Upper lobe of right lung (tissue), 1 donor: ENCODE measurements around the gene PDE4B. TPM values are rescaled to one million over a fixed set of nuclear protein-coding genes. Genes with fewer than 3 reads are reported as not detected.
"Not testable (repeated sequence)": the region's sequence is repeated elsewhere in the genome, so short reads cannot be mapped to it uniquely, and the experiment has no call there.

ENCODE experiments used
- ATAC-seq: fragments of 200-7000 bp; cut with Tn5 transposase; one replicate; pipeline ENCODE4 v1.9.1; 2020; ENCODE audit warnings: mild to moderate bottlenecking, moderate library complexity
- DNase-seq: peaks from one replicate; pipeline ENCODE4 v3.0.0-alpha.2; 2020
- H3K27ac ChIP-seq: fragments of 200-600 bp; one replicate; pipeline ENCODE4 v1.8.0; 2022
- H3K27me3 ChIP-seq: fragments of 200-600 bp; one replicate; pipeline ENCODE4 v1.8.0; 2022; ENCODE audit warnings: mild to moderate bottlenecking
- H3K36me3 ChIP-seq: fragments of 200-600 bp; one replicate; pipeline ENCODE4 v1.8.0; 2022
- H3K4me1 ChIP-seq: fragments of 200-600 bp; one replicate; pipeline ENCODE4 v1.8.0; 2022
- H3K4me3 ChIP-seq: fragments of 200-600 bp; one replicate; pipeline ENCODE4 v1.8.0; 2022; ENCODE audit warnings: mild to moderate bottlenecking
- H3K9me3 ChIP-seq: fragments of 200-600 bp; one replicate; pipeline ENCODE4 v1.8.0; 2022
- intact Hi-C: fragments of 100-400 bp; cut with DNase I; formaldehyde crosslinking; loops from one replicate; pipeline ENCODE4 v1.11.0; 2022
- total RNA-seq: library from RNA; stranded (reverse); fragmentation: NEBNext Ultra II Directional; extraction: Animal tissue kit (Norgen Biotek cat#: 25700); gene quantifications from one replicate; pipeline ENCODE4 v1.2.1, GENCODE V29; 2021
- TF ChIP-seq, protein P1 (sequence below): fragments of 200-600 bp; IDR thresholded peaks from one replicate; pipeline ENCODE4 v1.8.0; 2022; ENCODE audit warnings: antibody characterized with exemption
- donor health status: DM: no; HTN: yes; CAD: no; lungs with severe emphysema.

The PDE4B gene
- total RNA-seq, 1 donor from 2014 or later: 14.3 TPM

- ATAC-seq (no peak), DNase-seq (no peak)
- H3K27ac ChIP-seq: no peak overlapping the region
- H3K4me1 ChIP-seq: no peaks in the 10 kb centered on the region
- H3K27me3 ChIP-seq: no peaks in the 10 kb centered on the region
- intact Hi-C loops: no loop called here
- no peaks in the 10 kb centered on the region for H3K36me3 ChIP-seq
- no peaks in the 10 kb centered on the region for H3K9me3 ChIP-seq
- H3K4me3 ChIP-seq: no peak overlapping the region
- TF ChIP-seq, protein P1, sequence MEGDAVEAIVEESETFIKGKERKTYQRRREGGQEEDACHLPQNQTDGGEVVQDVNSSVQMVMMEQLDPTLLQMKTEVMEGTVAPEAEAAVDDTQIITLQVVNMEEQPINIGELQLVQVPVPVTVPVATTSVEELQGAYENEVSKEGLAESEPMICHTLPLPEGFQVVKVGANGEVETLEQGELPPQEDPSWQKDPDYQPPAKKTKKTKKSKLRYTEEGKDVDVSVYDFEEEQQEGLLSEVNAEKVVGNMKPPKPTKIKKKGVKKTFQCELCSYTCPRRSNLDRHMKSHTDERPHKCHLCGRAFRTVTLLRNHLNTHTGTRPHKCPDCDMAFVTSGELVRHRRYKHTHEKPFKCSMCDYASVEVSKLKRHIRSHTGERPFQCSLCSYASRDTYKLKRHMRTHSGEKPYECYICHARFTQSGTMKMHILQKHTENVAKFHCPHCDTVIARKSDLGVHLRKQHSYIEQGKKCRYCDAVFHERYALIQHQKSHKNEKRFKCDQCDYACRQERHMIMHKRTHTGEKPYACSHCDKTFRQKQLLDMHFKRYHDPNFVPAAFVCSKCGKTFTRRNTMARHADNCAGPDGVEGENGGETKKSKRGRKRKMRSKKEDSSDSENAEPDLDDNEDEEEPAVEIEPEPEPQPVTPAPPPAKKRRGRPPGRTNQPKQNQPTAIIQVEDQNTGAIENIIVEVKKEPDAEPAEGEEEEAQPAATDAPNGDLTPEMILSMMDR: no peak
These were observed 255.3 kb downstream of the PDE4B start for GRCh38 chr1:66048011-66048410.

DNA sequence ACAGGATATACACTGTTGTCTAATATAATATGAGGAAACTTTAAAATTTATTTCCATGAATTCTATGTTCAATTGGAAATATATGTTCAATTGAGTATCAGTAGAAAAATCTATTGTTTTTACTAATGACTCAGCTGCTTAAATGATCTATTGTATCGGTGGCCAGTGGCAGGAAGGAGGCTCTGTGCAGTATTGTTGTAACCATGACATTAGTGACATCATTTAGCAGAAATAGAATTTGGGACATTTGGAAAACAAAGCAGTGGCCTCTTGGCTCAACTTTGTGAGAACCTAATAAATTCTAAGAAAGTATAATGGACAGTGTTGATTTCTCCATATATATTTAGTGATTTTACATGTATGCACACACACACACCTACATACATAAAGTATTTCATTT lies 257.4 kb downstream of the PDE4B start:
- no peaks in the 10 kb centered on the region for H3K9me3 ChIP-seq
- no peak for ATAC-seq
- DNase-seq: no peak
- H3K36me3 ChIP-seq: no peaks in the 10 kb centered on the region
- no peak overlapping the region for H3K27ac ChIP-seq
- no peak overlapping the region for H3K4me3 ChIP-seq
- no peaks in the 10 kb centered on the region for H3K4me1 ChIP-seq
- intact Hi-C loops: no loop called here
- TF ChIP-seq, protein P1: no peak
- H3K27me3 ChIP-seq: no peaks in the 10 kb centered on the region

- TF ChIP-seq, protein P1: no peak
- intact Hi-C loops: no loop called here
- ATAC-seq: no peak
These were observed 257.9 kb downstream of the PDE4B start for GRCh38 chr1:66050633-66051032.

GRCh38 chr1:66055092-66055491 lies 262.4 kb downstream of the PDE4B start:
- no peaks in the 10 kb centered on the region for H3K9me3 ChIP-seq
- DNase-seq: no peak
- TF ChIP-seq, protein P1: no peak
- no peaks in the 10 kb centered on the region for H3K4me1 ChIP-seq
- no peak overlapping the region for H3K4me3 ChIP-seq
- no peaks in the 10 kb centered on the region for H3K27me3 ChIP-seq
- no peak overlapping the region for H3K27ac ChIP-seq
- intact Hi-C loops: no loop called here
- no peak for ATAC-seq
- H3K36me3 ChIP-seq: no peaks in the 10 kb centered on the region

More at GRCh38 chr1:66050633-66051032, 257.9 kb downstream of the PDE4B start:
- H3K9me3 ChIP-seq: no peaks in the 10 kb centered on the region
- no peaks in the 10 kb centered on the region for H3K4me1 ChIP-seq
- no peak overlapping the region for H3K27ac ChIP-seq
- H3K4me3 ChIP-seq: no peak overlapping the region
- DNase-seq: no peak
- H3K27me3 ChIP-seq: no peaks in the 10 kb centered on the region
- H3K36me3 ChIP-seq: no peaks in the 10 kb centered on the region

DNA sequence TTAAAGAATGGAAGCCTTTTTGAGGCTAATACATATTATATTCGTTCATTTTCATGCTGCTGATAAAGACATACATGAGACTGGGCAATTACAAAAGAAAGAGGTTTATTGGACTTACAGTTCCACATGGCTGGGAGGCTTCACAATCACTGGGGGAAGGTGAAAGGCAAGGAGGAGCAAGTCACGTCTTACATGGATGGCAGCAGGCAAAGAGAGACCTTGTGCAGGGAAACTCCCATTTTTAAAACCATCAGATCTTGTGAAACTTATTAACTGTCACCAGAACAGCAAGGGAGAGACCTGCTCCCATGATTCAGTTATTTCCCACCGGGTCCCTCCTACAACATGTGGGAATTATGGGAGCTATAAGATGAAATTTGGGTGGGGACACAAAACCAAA lies 264.8 kb downstream of the PDE4B start:
- ATAC-seq, H3K4me3 ChIP-seq, H3K4me1 ChIP-seq, intact Hi-C loops, DNase-seq, H3K9me3 ChIP-seq, H3K36me3 ChIP-seq, H3K27ac ChIP-seq, H3K27me3 ChIP-seq: not testable (repeated sequence)

DNA sequence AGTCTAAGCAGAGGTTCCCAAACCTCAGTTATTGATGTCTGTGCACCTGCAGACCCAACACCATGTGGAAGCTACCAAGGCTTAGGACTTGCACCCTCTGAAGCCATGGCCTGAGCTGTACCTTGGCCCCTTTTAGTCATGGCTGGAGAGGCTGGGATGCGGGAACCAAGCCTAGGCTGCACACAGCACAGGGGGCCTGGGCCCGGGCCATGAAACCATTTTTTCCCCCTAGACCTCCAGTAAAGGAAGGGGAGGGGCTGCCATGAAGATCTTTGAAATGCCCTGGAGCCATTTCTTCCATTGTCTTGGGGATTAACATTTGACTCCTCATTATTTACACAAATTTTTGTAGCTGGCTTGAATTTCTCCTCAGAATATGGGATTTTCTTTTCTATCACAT lies 265.9 kb downstream of the PDE4B start:
- Histone ChIP-seq H3K4me1 (no peaks in the 10 kb centered on the region), H3K4me3 (no peak overlapping the region), H3K36me3 (no peaks in the 10 kb centered on the region), H3K9me3 (no peaks in the 10 kb centered on the region), H3K27me3 (no peaks in the 10 kb centered on the region), H3K27ac (no peak overlapping the region)
- intact Hi-C loops: no loop called here
- DNase-seq (peak; percentile 18), ATAC-seq (no peak)
- TF ChIP-seq, protein P1: no peak

GRCh38 chr1:66067219-66067618 lies 274.5 kb downstream of the PDE4B start:
- DNase-seq, intact Hi-C loops, ATAC-seq: not testable (repeated sequence)

More at GRCh38 chr1:66067219-66067618, 274.5 kb downstream of the PDE4B start:
- not testable (repeated sequence) for H3K27me3 ChIP-seq, H3K4me3 ChIP-seq, H3K9me3 ChIP-seq, H3K36me3 ChIP-seq, H3K27ac ChIP-seq, H3K4me1 ChIP-seq
